Spleen (tissue), 11 donors: ENCODE results near the gene LMCD1. TPM values are rescaled to one million over a fixed set of nuclear protein-coding genes. Genes with fewer than 3 reads are reported as not detected.

ENCODE experiments used
- DNase-seq: peaks from one replicate; pipeline ENCODE4 v3.0.0-alpha.2; 2020
- H3K27ac ChIP-seq, 8 donors: fragments of 200-600 bp; sonication (generic) in 7 of 8; 1 replicate in 4 of 8; 2 replicates in 4 of 8; pipeline versions ENCODE4 v1.5.0 to v1.8.0; 2016 to 2021; ENCODE audit warnings: inconsistent platforms in 4 of 8, mild to moderate bottlenecking in 4 of 8, moderate library complexity in 1 of 8
- H3K27me3 ChIP-seq, 7 donors: fragments of 200-600 bp; sonication (generic) in 6 of 7; replicated peaks in 1 of 7; 1 replicate in 4 of 7; 2 replicates in 3 of 7; pipeline versions ENCODE4 v1.5.0 to v1.8.0; 2016 to 2021; ENCODE audit warnings: inconsistent platforms in 3 of 7, mild to moderate bottlenecking in 1 of 7
- H3K36me3 ChIP-seq, 6 donors: fragments of 200-600 bp; sonication (generic) in 5 of 6; 1 replicate in 4 of 6; 2 replicates in 2 of 6; pipeline versions ENCODE4 v1.5.0 to v1.8.0; 2016 to 2021; ENCODE audit warnings: inconsistent platforms in 2 of 6
- H3K4me1 ChIP-seq, 6 donors: fragments of 200-600 bp; sonication (generic) in 5 of 6; 1 replicate in 3 of 6; 2 replicates in 3 of 6; pipeline versions ENCODE4 v1.5.0 to v1.8.0; 2016 to 2021; ENCODE audit warnings: inconsistent platforms in 3 of 6
- H3K4me3 ChIP-seq, 8 donors: fragments of 200-600 bp; sonication (generic) in 7 of 8; 1 replicate in 4 of 8; 2 replicates in 4 of 8; pipeline versions ENCODE4 v1.5.0 to v1.8.0; 2016 to 2021; ENCODE audit warnings: inconsistent platforms in 4 of 8, mild to moderate bottlenecking in 4 of 8, moderate library complexity in 2 of 8
- H3K9me3 ChIP-seq, 8 donors: fragments of 200-600 bp; sonication (generic) in 7 of 8; 1 replicate in 4 of 8; 2 replicates in 4 of 8; pipeline versions ENCODE4 v1.5.0 to v1.8.0; 2016 to 2021; ENCODE audit warnings: inconsistent platforms in 4 of 8
- CTCF ChIP-seq, 11 experiments: fragments of 200-600 bp in 7 of 11; fragments of 450-650 bp in 4 of 11; sonication (generic) in 4 of 11; IDR thresholded peaks in 8 of 11; conservative IDR thresholded peaks in 3 of 11; 1 replicate in 7 of 11; 2 replicates in 4 of 11; pipeline versions ENCODE4 v1.4.0 to v1.8.0; 2016 to 2021; ENCODE audit warnings: antibody characterized with exemption in 11 of 11, inconsistent platforms in 4 of 11, mild to moderate bottlenecking in 1 of 11
- POLR2A ChIP-seq, 3 donors: fragments of 450-650 bp; IDR thresholded peaks; one replicate each; pipeline ENCODE4 v1.5.1; 2017; ENCODE audit warnings: antibody characterized with exemption in 3 of 3, mild to moderate bottlenecking in 1 of 3
- POLR2AphosphoS5 ChIP-seq, 3 donors: sonication (generic); formaldehyde crosslinking; IDR thresholded peaks; one replicate each; pipeline ENCODE4 v1.5.1; 2017; ENCODE audit warnings: antibody characterized with exemption in 3 of 3
- WGBS, 5 donors: extraction: QIAGEN DNeasy Blood & Tissue Kit in 3 of 5; methylation state at CpG; one replicate each; pipeline versions ENCODE4 v1.1.5 to v1.1.7; 2013 to 2018; 5-methylcytosine and 5-hydroxymethylcytosine counted together
- intact Hi-C: fragments of 100-400 bp; cut with DNase I; formaldehyde crosslinking; loops from one replicate; pipeline ENCODE4 v1.15.0; 2023; ENCODE audit warnings: low total_unique reads
- polyA plus RNA-seq, 3 donors: library from polyadenylated mRNA; stranded (reverse); fragments of 200-250 nt; gene quantifications; one replicate each; pipeline ENCODE4 v1.2.1, GENCODE V29; 2013
- total RNA-seq, 7 donors: library from RNA; depleted of rRNA in 3 of 7; stranded (reverse); fragments of >200 nt in 3 of 7; fragmentation: NEBNext Ultra II Directional in 4 of 7; extraction: Animal tissue kit (Norgen Biotek cat#: 25700) in 4 of 7; gene quantifications; one replicate each; pipeline versions ENCODE4 v1.1.0 to v1.2.1, GENCODE V29; 2016 to 2021
- donor health status: healthy with polysubstance abuse.
- donor health status: DM: no; HTN: no; CAD: no; lungs with moderate emphysema.
- donor health status: DM: no; HTN: no; CAD: no.
- donor health status: Bipolar disorder and iron deficiency.
- donor health status: healthy.
- donor health status: DM: no; HTN: no; CAD: no.
- donor health status: DM: yes; HTN: yes; CAD: no.

The LMCD1 gene
- total and polyA plus RNA-seq, 10 donors = 24.5 to 203 (median 78.7) TPM

GRCh38 chr3:8608041-8608790 lies 106.6 kb downstream of the LMCD1 start:
- WGBS, 5 donors = 82 to 96% (median 90%) methylated on average over 16 of the region's 16 CpGs
- intact Hi-C loops = no loop called here
- Histone ChIP-seq H3K4me3 (no peak overlapping the region), H3K27me3 (no peaks in the 10 kb centered on the region), H3K9me3 (no peaks in the 10 kb centered on the region), H3K27ac (no peak overlapping the region), H3K36me3 (no peaks in the 10 kb centered on the region), H3K4me1 (peaks cover 0 to 11% (median 6%) of the 10 kb centered on the region in 6 donors)
- DNase-seq = no peak
- no peak for TF ChIP-seq POLR2A (IDR thresholded peaks at IDR 0.05)
- no peak for TF ChIP-seq POLR2AphosphoS5 (IDR thresholded peaks at IDR 0.05)
- no peak for TF ChIP-seq CTCF (IDR thresholded peaks at IDR 0.05 in 8 of 11, conservative IDR thresholded peaks at IDR 0.05 in 3 of 11)

GRCh38 chr3:8608791-8609467 lies 107.3 kb downstream of the LMCD1 start:
- H3K9me3 ChIP-seq = no peaks in the 10 kb centered on the region
- H3K4me1 ChIP-seq = peaks cover 0 to 11% (median 5%) of the 10 kb centered on the region in 6 donors
- no peaks in the 10 kb centered on the region for H3K27me3 ChIP-seq
- no peak overlapping the region for H3K27ac ChIP-seq
- H3K4me3 ChIP-seq = no peak overlapping the region
- no peaks in the 10 kb centered on the region for H3K36me3 ChIP-seq
- DNase-seq = no peak
- intact Hi-C loops = no loop called here
- TF ChIP-seq POLR2A (IDR thresholded peaks at IDR 0.05) (no peak), POLR2AphosphoS5 (IDR thresholded peaks at IDR 0.05) (no peak), CTCF (IDR thresholded peaks at IDR 0.05 in 8 of 11, conservative IDR thresholded peaks at IDR 0.05 in 3 of 11) (no peak)
- WGBS, 5 donors = 73 to 80% (median 76%) methylated on average over 10 of the region's 10 CpGs

DNA sequence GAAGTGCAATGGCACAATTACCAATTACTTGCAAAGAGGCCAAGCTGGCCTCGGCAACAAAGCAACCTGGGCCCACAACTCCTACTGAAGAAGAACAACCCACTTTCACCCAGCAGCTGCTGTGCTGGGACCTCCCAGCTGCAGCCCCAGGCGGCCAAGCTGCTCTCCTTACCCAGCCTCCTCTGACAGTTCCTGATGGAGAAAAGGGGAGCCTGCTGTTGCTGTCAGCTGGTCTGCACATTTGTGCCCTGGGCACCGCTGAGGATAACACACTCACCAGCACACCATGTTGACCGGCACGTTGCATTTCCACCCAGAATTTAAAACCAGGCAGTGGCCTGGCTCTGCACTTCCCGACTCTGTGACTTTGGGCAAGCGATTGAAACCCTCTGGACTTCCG lies 109.3 kb downstream of the LMCD1 start:
- no peaks in the 10 kb centered on the region for H3K36me3 ChIP-seq
- DNase-seq = no peak
- peaks cover 0 to 11% (median 5%) of the 10 kb centered on the region in 6 donors for H3K4me1 ChIP-seq
- no peaks in the 10 kb centered on the region for H3K9me3 ChIP-seq
- TF ChIP-seq POLR2AphosphoS5 (IDR thresholded peaks at IDR 0.05) = no peak
- no peak for TF ChIP-seq CTCF (IDR thresholded peaks at IDR 0.05 in 8 of 11, conservative IDR thresholded peaks at IDR 0.05 in 3 of 11)
- no peak for TF ChIP-seq POLR2A (IDR thresholded peaks at IDR 0.05)
- no peak overlapping the region for H3K27ac ChIP-seq
- no peak overlapping the region for H3K4me3 ChIP-seq
- WGBS, 5 donors = 88 to 97% (median 93%) methylated on average over 7 to 8 of the region's 8 CpGs
- no peaks in the 10 kb centered on the region for H3K27me3 ChIP-seq
- intact Hi-C loops = no loop called here

DNA sequence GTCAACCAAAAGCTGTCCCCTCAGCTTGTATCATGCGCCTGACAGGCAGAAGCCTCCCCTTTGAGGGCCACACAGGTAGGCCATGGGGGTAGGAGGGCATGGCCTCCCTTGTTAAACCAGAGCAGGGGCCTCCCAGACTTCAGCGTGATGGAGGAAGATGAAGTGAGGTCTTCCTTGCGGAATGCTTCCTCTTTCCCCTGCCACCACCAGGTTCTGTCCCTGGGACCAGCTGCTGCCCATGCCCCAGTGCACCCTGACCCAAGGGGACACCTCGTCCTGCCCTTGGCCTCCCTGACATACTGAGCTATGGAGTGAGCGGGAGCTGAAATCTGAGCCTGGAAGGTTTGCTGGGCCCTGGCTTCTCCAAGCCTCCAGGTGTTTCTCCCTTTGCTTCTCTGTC lies 116.3 kb downstream of the LMCD1 start:
- H3K4me3 ChIP-seq = no peak overlapping the region
- DNase-seq = no peak
- H3K36me3 ChIP-seq = no peaks in the 10 kb centered on the region
- peaks cover 0 to 9% (median 4%) of the 10 kb centered on the region in 6 donors for H3K4me1 ChIP-seq
- H3K9me3 ChIP-seq = peaks cover 0 to 16% (median 8%) of the 10 kb centered on the region in 8 donors
- peaks cover 0 to 4% (median 0%) of the 10 kb centered on the region in 7 donors for H3K27me3 ChIP-seq
- intact Hi-C loops = no loop called here
- WGBS, 5 donors = 85 to 95% (median 93%) methylated on average over 5 of the region's 5 CpGs
- TF ChIP-seq POLR2A (IDR thresholded peaks at IDR 0.05) (no peak), CTCF (IDR thresholded peaks at IDR 0.05 in 8 of 11, conservative IDR thresholded peaks at IDR 0.05 in 3 of 11) (no peak), POLR2AphosphoS5 (IDR thresholded peaks at IDR 0.05) (no peak)
- H3K27ac ChIP-seq = no peak overlapping the region
